Ascending aorta (tissue), 2 donors: ENCODE measurements around the gene UBE2K. TPM values are rescaled to one million over a fixed set of nuclear protein-coding genes. Genes with fewer than 3 reads are reported as not detected.

Experiments used
- DNase-seq, 2 donors: peaks; one replicate each; pipeline ENCODE4 v3.0.0-alpha.2; 2019; ENCODE audit warnings: low spot score in 2 of 2
- H3K27ac ChIP-seq, 2 donors: fragments of 200-600 bp; sonication (generic); one replicate each; pipeline ENCODE4 v1.5.1; 2016 to 2017; ENCODE audit warnings: mild to moderate bottlenecking in 1 of 2
- H3K27me3 ChIP-seq: fragments of 200-600 bp; sonication (generic); one replicate; pipeline ENCODE4 v1.5.1; 2017
- H3K36me3 ChIP-seq, 2 donors: fragments of 200-600 bp; sonication (generic); one replicate each; pipeline ENCODE4 v1.5.1; 2016
- H3K4me1 ChIP-seq, 2 donors: fragments of 200-600 bp; sonication (generic); one replicate each; pipeline ENCODE4 v1.5.1; 2016 to 2017; ENCODE audit warnings: mild to moderate bottlenecking in 1 of 2
- H3K4me3 ChIP-seq, 2 donors: fragments of 200-600 bp; sonication (generic); one replicate each; pipeline ENCODE4 v1.5.1; 2016 to 2017; ENCODE audit warnings: mild to moderate bottlenecking in 1 of 2
- H3K9me3 ChIP-seq, 2 donors: fragments of 200-600 bp; sonication (generic); one replicate each; pipeline ENCODE4 v1.5.1; 2016
- intact Hi-C: fragments of 100-400 bp; cut with DNase I; formaldehyde crosslinking; loops from one replicate; pipeline ENCODE4 v1.15.1; 2023
- total RNA-seq: library from RNA; depleted of rRNA; stranded (reverse); fragments of >200 nt; gene quantifications from one replicate; pipeline ENCODE4 v1.1.0, GENCODE V29; 2016
- TF ChIP-seq, protein P1 (sequence below), 3 experiments: fragments of 200-600 bp in 2 of 3; fragments of 450-650 bp in 1 of 3; sonication (generic) in 2 of 3; IDR thresholded peaks; one replicate each; pipeline ENCODE4 v1.5.1; 2016 to 2019; ENCODE audit warnings: antibody characterized with exemption in 3 of 3, mild to moderate bottlenecking in 1 of 3, moderate library complexity in 1 of 3

UBE2K gene
- total RNA-seq, 1 donor from 2014 or later = 9.7 TPM

DNA sequence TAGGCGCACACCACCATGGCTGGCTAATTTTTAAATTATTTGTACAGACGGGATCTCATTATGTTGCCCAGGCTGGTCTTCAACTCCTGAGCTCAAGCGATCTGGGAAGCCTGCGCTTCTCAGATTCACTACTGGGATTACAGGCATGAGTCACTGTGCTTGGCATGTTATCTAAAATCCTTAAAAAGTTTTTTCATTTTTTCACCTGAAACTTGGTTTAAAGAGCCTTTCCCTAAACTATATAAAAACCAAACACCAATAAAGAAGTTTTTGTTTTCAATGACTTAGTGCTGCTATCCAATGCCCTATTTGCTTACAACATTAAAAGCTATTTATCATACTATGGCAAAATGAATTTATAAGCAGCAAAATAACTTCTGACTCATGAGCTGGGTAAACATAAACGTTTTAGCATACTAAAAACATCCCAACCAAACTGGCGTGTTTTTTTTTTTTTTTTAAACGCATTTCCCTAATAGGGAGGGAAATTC lies 127.8 kb downstream of the UBE2K start:
- Histone ChIP-seq H3K36me3 (peaks cover 11 to 31% of the 10 kb centered on the region in 2 donors), H3K9me3 (no peaks in the 10 kb centered on the region), H3K27ac (no peak overlapping the region), H3K27me3 (no peaks in the 10 kb centered on the region), H3K4me3 (no peak overlapping the region), H3K4me1 (no peaks in the 10 kb centered on the region)
- intact Hi-C loops = loop anchor here (10.0 kb wide), 1 partner anchor 131 kb away; the partner anchor contains the start of gene UBE2K
- TF ChIP-seq, protein P1, sequence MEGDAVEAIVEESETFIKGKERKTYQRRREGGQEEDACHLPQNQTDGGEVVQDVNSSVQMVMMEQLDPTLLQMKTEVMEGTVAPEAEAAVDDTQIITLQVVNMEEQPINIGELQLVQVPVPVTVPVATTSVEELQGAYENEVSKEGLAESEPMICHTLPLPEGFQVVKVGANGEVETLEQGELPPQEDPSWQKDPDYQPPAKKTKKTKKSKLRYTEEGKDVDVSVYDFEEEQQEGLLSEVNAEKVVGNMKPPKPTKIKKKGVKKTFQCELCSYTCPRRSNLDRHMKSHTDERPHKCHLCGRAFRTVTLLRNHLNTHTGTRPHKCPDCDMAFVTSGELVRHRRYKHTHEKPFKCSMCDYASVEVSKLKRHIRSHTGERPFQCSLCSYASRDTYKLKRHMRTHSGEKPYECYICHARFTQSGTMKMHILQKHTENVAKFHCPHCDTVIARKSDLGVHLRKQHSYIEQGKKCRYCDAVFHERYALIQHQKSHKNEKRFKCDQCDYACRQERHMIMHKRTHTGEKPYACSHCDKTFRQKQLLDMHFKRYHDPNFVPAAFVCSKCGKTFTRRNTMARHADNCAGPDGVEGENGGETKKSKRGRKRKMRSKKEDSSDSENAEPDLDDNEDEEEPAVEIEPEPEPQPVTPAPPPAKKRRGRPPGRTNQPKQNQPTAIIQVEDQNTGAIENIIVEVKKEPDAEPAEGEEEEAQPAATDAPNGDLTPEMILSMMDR (IDR thresholded peaks at IDR 0.05) = no peak
- DNase-seq = no peak

Other genes starting within 250 kb of the UBE2K start
- gene RPL9, start 239.2 kb upstream of the UBE2K start, total RNA-seq = 1,701 TPM
- 2.9 TPM for gene LIAS, start 239.1 kb upstream of the UBE2K start, total RNA-seq
- gene UGDH, start 170.7 kb upstream of the UBE2K start, total RNA-seq = 81.1 TPM
- gene SMIM14, start 59.3 kb upstream of the UBE2K start, total RNA-seq = 48.2 TPM